ENCODE results near the gene PTPRJ. TPM values are rescaled to one million over a fixed set of nuclear protein-coding genes. Genes with fewer than 3 reads are reported as not detected.

PTPRJ gene
- total RNA-seq, 1 experiment from 2014 or later, result 43.7 TPM

DNA sequence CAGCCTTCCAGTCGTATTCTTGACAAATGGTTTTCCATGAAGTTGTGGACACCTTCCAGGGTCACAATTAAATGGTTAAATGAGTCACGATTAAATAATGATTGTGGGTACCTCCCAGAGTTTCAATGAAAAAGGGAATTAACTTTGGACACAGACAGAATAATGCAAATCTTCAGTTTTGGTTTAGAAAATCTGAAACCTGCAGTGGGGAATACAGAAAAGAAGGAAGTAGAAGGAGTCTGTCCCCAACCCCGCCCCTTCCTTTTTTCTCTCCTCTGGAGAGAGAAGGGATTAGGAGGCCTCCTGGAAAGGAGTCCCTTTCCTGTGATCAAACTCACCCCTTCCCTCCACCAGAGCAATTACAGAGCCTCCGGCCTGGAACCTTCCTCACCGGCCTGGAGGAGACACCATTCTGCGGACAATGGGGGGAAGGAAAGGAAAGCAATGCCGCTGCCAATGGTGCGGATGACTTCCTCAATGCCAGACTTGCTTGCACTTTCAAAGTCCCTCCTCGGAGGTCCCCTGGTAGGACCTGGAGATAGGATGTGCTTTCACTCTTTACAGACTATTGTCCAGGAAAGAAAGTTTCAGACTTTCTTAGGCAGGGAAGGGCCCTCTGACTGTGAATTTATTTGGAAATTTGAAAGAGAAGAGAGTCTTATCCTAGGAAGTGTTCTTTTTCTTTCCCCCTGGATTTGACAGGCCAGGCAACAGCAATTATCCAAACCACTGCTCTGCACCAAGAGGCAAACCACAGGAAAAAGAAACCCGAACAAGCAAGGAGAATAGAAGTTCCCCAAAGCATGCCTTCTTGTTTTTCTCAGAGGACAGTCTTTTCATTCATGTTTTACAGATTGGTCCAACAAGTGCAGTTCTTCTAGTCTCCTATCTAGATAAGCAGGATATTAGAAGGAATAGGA is 86.8 kb downstream of the PTPRJ start:
- Histone ChIP-seq H3K79me2 (ENCODE audit: low read depth) (peaks cover 42% of the 10 kb centered on the region), H3K27ac (peak overlapping the region; percentile 10; the same call in 1 of the 2 replicates), H3K4me1 (replicated peaks; ENCODE audit: insufficient read depth) (peaks cover 41% of the 10 kb centered on the region), H3K27me3 (ENCODE audit: insufficient read depth, low read depth) (no peaks in the 10 kb centered on the region), H3K4me2 (no peak overlapping the region), H3K9me2 (ENCODE audit: insufficient read depth) (no peaks in the 10 kb centered on the region), H3K9me3 (ENCODE audit: insufficient read depth, low read depth) (no peaks in the 10 kb centered on the region; the same call in 1 of the 2 replicates), H3K36me3 (ENCODE audit: low read depth) (0 out of 2 replicates have a peak, but pooled peaks cover 4% of the 10 kb centered on the region), H3F3A (ENCODE audit: insufficient read depth, low read depth) (peaks cover 48% of the 10 kb centered on the region), H4K20me1 (ENCODE audit: insufficient read depth) (no peaks in the 10 kb centered on the region), H3K4me3 (no peak overlapping the region), H2AFZ (no peak overlapping the region)
- no peak for TF ChIP-seq EZH2 (IDR thresholded peaks at IDR 0.05; ENCODE audit: low read depth)
- TF ChIP-seq, protein P1, sequence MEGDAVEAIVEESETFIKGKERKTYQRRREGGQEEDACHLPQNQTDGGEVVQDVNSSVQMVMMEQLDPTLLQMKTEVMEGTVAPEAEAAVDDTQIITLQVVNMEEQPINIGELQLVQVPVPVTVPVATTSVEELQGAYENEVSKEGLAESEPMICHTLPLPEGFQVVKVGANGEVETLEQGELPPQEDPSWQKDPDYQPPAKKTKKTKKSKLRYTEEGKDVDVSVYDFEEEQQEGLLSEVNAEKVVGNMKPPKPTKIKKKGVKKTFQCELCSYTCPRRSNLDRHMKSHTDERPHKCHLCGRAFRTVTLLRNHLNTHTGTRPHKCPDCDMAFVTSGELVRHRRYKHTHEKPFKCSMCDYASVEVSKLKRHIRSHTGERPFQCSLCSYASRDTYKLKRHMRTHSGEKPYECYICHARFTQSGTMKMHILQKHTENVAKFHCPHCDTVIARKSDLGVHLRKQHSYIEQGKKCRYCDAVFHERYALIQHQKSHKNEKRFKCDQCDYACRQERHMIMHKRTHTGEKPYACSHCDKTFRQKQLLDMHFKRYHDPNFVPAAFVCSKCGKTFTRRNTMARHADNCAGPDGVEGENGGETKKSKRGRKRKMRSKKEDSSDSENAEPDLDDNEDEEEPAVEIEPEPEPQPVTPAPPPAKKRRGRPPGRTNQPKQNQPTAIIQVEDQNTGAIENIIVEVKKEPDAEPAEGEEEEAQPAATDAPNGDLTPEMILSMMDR (conservative IDR thresholded peaks at IDR 0.05), result no peak
- no peak for DNase-seq
- BruUV-seq (replicated peaks), result no TSS peak
- POLR2A ChIA-PET (ENCODE audit: unreplicated experiment), result no interaction called here
- CTCF ChIA-PET, result no interaction called here
- intact Hi-C loops (cut with micrococcal nuclease; ENCODE audit: unreplicated experiment), result no loop called here

DNA sequence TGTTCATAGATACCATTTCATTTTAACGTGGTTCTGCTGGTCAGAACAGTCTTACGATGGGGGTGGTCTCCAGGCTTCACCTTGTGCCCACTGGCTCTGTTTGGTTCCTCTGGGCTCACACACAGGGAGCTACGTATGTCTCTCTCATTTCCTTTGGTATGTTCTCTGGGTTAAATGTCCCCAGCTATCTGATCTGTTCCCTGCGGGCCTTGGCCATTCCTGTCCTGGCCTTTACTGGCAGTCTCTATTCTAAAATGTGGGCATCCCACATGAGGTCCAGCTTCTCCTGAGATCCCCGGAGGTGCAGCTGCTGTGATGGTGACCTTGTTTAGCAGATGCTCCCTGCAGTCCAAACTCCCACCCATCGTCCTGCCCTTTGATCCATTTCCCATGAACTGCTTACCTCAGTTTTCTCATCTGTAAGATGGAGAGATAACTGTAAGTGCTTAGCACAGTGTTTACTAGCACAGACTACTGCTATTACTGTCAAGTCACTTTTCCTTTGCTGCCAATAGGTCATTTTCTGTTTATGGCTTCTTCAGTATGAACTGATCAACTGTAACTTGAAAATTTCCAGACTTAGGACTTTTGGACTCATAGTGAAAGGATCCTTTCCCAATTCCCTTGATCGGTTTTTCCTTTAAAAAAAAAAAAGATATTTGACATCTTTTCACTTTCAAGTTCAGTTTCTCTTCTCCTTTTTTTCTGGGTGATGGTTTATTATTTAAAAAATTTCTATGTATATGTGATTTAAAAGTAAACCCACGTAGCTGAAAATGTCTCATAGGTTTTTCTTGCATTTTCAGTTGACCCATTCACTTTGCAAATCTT is 92.9 kb downstream of the PTPRJ start:
- ChIA-PET CTCF (no interaction called here), POLR2A (ENCODE audit: unreplicated experiment) (no interaction called here)
- H3K79me2 ChIP-seq (ENCODE audit: low read depth), result peaks cover 5% of the 10 kb centered on the region; the same call in 1 of the 2 replicates
- no peak overlapping the region for H3K4me3 ChIP-seq
- no peak overlapping the region for H2AFZ ChIP-seq
- intact Hi-C loops (cut with micrococcal nuclease; ENCODE audit: unreplicated experiment), result no loop called here
- no peak overlapping the region for H3K27ac ChIP-seq
- no peaks in the 10 kb centered on the region for H3K9me2 ChIP-seq (ENCODE audit: insufficient read depth)
- H4K20me1 ChIP-seq (ENCODE audit: insufficient read depth), result no peaks in the 10 kb centered on the region
- BruUV-seq (replicated peaks), result no TSS peak
- no peak overlapping the region for H3K4me2 ChIP-seq
- 0 out of 2 replicates have a peak, but pooled peaks cover 3% of the 10 kb centered on the region for H3K4me1 ChIP-seq (replicated peaks; ENCODE audit: insufficient read depth)
- H3F3A ChIP-seq (ENCODE audit: insufficient read depth, low read depth), result peaks cover 3% of the 10 kb centered on the region; the same call in 1 of the 2 replicates
- H3K27me3 ChIP-seq (ENCODE audit: insufficient read depth, low read depth), result no peaks in the 10 kb centered on the region
- no peaks in the 10 kb centered on the region for H3K9me3 ChIP-seq (ENCODE audit: insufficient read depth, low read depth)
- DNase-seq, result no peak
- H3K36me3 ChIP-seq (ENCODE audit: low read depth), result 0 out of 2 replicates have a peak, but pooled peaks cover 4% of the 10 kb centered on the region
- TF ChIP-seq EZH2 (IDR thresholded peaks at IDR 0.05; ENCODE audit: low read depth), result no peak
- TF ChIP-seq, protein P1 (conservative IDR thresholded peaks at IDR 0.05), result no peak

DNA sequence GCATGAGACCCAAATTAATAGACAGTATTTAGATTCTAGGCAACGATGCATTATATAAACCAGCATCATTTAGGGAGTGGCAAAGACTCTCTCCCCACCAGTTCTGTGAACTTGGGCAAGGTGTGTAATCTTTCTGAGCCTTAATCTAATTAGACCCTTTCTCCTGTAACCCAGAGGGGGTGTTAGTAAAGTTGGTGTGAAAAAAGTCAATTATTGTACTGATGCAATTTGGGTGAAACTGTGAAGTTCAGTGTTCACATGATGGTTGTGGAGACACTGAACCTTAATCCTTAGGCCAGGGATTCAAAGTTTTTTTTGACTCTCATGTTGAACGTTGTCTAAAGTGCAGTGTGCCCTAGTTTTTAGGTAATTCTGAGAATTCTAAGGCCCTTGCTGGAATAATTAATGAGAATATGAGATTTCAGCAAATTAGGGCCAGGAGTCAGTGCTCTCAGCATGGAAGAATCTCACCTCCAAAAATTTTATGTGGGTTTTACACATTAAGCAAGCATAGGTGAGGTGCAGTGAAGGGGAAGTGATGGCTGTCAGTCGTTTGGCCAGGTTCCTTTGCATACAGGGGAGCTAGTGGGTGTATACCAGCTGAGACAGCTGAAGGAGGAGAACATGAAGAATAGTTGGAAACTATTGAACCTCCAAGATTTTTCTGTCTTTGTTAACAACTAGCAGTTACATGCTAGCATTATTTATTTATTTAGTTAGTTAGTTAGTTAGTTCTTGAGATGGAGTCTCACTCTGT is 94.2 kb downstream of the PTPRJ start:
- ChIA-PET POLR2A (ENCODE audit: unreplicated experiment) (no interaction called here), CTCF (no interaction called here)
- Histone ChIP-seq H3K9me3 (ENCODE audit: insufficient read depth, low read depth) (no peaks in the 10 kb centered on the region), H3F3A (ENCODE audit: insufficient read depth, low read depth) (peaks cover 3% of the 10 kb centered on the region; the same call in 1 of the 2 replicates), H4K20me1 (ENCODE audit: insufficient read depth) (no peaks in the 10 kb centered on the region), H3K27ac (0 out of 2 replicates have a peak overlapping the region, but pooled peaks have one; percentile 1), H3K4me2 (no peak overlapping the region), H3K79me2 (ENCODE audit: low read depth) (peaks cover 9% of the 10 kb centered on the region; the same call in 1 of the 2 replicates), H3K27me3 (ENCODE audit: insufficient read depth, low read depth) (no peaks in the 10 kb centered on the region), H3K4me3 (no peak overlapping the region), H3K36me3 (ENCODE audit: low read depth) (0 out of 2 replicates have a peak, but pooled peaks cover 4% of the 10 kb centered on the region), H2AFZ (no peak overlapping the region), H3K9me2 (ENCODE audit: insufficient read depth) (no peaks in the 10 kb centered on the region), H3K4me1 (replicated peaks; ENCODE audit: insufficient read depth) (0 out of 2 replicates have a peak, but pooled peaks cover 3% of the 10 kb centered on the region)
- no peak for DNase-seq
- no TSS peak for BruUV-seq (replicated peaks)
- TF ChIP-seq EZH2 (IDR thresholded peaks at IDR 0.05; ENCODE audit: low read depth), result no peak
- TF ChIP-seq, protein P1 (conservative IDR thresholded peaks at IDR 0.05), result no peak
- intact Hi-C loops (cut with micrococcal nuclease; ENCODE audit: unreplicated experiment), result no loop called here

Measured in PC-9 (cell line).